ENCODE results near the gene METRNL.
A peak's percentile ranks its signal among the peaks of the same experiment; 100 is the strongest.
"Not testable (repeated sequence)": the region's sequence is repeated elsewhere in the genome, so short reads cannot be mapped to it uniquely, and the experiment has no call there.

Gene METRNL

DNA sequence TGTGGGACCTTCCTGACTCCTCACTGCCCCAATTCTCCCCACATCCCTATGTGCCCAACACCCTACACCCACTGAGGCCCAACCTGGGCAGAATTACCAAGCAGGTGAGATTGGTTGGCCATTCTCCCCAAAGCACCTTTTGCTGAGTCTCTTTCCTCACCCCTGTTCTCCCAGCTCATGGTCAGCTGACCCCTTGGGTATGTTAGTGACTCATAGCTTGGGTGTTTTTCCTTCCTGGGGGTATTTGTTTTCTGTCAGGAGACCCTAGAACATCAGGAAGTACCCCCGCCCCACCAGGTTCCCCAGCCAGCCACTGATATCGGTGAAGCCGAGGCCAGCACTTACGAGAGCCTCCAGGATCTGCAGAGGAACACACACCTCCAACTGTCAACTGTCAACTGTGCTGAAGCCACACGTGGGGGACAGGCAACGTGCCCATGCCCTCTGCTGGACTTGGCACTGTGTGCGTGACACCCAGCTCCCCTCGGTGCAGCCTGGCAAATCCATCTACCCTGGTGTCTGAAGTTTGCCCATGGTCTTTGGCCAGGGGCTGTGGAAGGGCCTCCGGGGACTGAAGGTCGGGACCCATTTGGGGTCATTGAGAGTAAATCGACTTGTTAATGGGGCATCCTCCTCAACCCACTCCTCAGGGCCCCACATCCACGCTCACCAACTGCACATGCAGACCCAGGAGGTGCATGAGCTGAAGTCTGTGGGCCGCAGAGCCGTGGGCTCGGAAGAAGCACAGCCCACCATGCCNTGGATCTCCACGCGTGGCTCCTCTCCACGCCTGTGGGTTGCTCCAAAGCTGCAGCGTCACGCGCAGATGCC lies 53.1 kb downstream of the METRNL start:
- H3K27me3 Mint-ChIP-seq: peaks cover 45% of the 10 kb centered on the region
- ATAC-seq: peak; percentile 5
- H3K36me3 Mint-ChIP-seq: no peaks in the 10 kb centered on the region
- no peaks in the 10 kb centered on the region for H3K4me1 Mint-ChIP-seq
- peak overlapping the region; percentile 2 for H3K27ac Mint-ChIP-seq
- H3K4me3 Mint-ChIP-seq: peak overlapping the region; percentile 19
- H3K9me3 Mint-ChIP-seq: no peaks in the 10 kb centered on the region

DNA sequence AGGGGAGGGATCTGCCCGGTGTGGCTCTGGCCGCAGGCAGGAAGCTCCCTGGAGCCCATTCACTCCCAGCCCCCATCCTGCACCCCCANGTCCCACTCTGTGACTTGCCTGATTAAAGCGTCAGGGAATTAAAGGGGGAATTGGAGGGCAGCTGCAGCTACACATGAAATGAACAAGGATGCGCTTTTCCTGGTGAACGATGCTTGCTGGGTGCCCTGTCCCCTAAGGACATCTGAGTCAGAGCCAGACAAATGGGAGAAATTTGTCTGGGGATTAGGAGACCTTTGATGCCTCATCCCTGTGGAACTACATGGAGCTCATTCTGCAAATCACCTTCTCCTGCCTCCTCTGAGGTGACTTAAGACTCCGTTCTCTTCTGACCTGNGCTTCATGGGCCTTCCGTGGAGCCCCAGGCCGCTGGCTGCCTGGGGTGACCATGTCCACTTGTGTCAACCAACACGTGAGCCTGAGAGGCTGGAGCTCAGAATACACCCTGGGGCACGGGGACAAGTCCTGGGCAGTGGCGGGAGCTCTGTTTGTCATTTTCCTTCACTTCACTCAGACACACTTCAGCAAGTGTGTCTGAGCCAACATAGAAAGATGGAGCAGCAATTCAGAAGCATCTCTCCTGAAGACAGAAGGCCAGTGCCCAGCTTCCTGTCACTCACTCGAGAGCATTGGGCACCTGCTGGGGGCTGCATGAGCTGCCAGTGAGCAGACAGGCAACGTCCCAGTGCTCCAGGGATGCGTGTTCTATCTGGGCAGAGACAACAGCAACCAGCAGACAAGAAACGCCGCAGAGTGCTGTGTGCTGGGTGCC lies 54.1 kb downstream of the METRNL start:
- Mint-ChIP-seq H3K9me3 (no peaks in the 10 kb centered on the region), H3K27me3 (peaks cover 35% of the 10 kb centered on the region), H3K4me1 (no peaks in the 10 kb centered on the region), H3K27ac (peak overlapping the region; percentile 24), H3K36me3 (no peaks in the 10 kb centered on the region), H3K4me3 (no peak overlapping the region)
- no peak for ATAC-seq

GRCh38 chr17:83134456-83134855 lies 55.0 kb downstream of the METRNL start:
- not testable (repeated sequence) for H3K27ac Mint-ChIP-seq, H3K4me3 Mint-ChIP-seq, H3K36me3 Mint-ChIP-seq, ATAC-seq, H3K4me1 Mint-ChIP-seq, H3K9me3 Mint-ChIP-seq
- peaks cover 35% of the 10 kb centered on the region for H3K27me3 Mint-ChIP-seq

DNA sequence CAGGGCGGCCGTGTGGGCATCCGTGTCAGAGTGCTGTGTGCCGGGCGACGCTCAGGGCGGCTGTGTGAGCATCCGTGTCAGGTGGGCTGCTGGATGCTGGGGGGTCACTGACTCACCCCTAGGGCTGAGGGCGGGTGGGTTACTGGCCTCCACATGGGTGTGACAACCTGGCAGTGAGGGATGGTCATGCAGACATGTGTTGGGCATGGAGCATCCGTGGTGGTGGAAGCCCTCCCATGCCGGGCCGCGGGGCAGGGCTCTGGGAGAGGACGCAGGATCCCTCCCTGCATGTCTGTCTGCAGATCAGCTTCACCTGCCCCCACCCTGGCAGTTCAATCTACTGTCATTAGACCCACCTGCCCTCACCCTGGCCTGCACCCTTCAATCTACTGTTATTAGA lies 56.3 kb downstream of the METRNL start:
- Mint-ChIP-seq H3K27me3 (peaks cover 35% of the 10 kb centered on the region), H3K27ac (no peak overlapping the region), H3K4me1 (no peaks in the 10 kb centered on the region), H3K4me3 (no peak overlapping the region), H3K9me3 (no peaks in the 10 kb centered on the region), H3K36me3 (no peaks in the 10 kb centered on the region)
- ATAC-seq: no peak

DNA sequence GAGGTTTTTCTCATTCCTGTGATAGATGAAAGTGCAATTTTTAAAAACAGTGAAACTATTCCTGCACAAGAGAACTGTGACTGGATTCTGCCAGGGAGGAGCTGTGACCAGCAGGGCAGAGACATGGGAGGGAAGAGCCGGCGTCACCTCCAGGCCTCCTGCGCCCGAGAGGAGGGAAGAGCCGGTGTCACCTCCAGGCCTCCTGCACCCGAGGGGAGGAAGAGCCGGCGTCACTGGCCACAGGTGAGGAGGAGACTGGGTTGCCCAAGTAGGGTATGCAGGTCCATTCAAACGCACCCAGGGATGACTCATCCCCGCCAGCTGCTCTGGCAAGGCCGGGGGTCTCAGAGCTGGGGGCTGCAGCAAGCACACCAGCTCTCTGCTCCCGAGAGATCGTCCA lies 56.7 kb downstream of the METRNL start:
- Mint-ChIP-seq H3K27ac (no peak overlapping the region), H3K27me3 (peaks cover 35% of the 10 kb centered on the region), H3K36me3 (no peaks in the 10 kb centered on the region), H3K4me3 (no peak overlapping the region), H3K4me1 (no peaks in the 10 kb centered on the region), H3K9me3 (no peaks in the 10 kb centered on the region)
- ATAC-seq: no peak

DNA sequence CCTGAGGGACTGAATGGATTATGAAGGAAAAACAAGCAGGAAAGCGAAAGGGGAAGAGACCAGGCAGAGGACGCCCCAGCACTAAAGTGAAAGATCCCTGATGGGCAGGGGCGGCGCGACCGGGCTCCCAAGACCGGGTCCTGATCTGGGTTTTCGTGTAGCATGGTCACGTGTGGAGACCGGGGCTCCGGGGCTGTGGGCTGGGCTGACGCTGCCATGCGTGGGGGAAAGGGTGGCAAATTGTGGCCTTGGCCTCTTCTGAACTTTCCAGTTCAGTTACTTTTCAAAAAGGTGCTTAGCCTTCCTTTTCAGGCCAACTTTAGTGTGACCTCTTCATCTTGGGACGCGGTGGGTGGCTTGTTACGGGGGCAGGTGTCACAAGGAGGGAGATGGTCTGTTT lies 57.5 kb downstream of the METRNL start:
- H3K4me1 Mint-ChIP-seq: no peaks in the 10 kb centered on the region
- H3K27me3 Mint-ChIP-seq: peaks cover 32% of the 10 kb centered on the region
- no peak overlapping the region for H3K27ac Mint-ChIP-seq
- no peak overlapping the region for H3K4me3 Mint-ChIP-seq
- ATAC-seq: no peak
- H3K9me3 Mint-ChIP-seq: no peaks in the 10 kb centered on the region
- no peaks in the 10 kb centered on the region for H3K36me3 Mint-ChIP-seq

GRCh38 chr17:83137523-83137922 lies 58.1 kb downstream of the METRNL start:
- no peaks in the 10 kb centered on the region for H3K4me1 Mint-ChIP-seq
- H3K36me3 Mint-ChIP-seq: no peaks in the 10 kb centered on the region
- no peak overlapping the region for H3K27ac Mint-ChIP-seq
- ATAC-seq: no peak
- peaks cover 4% of the 10 kb centered on the region for H3K9me3 Mint-ChIP-seq
- no peak overlapping the region for H3K4me3 Mint-ChIP-seq
- H3K27me3 Mint-ChIP-seq: peaks cover 26% of the 10 kb centered on the region

GRCh38 chr17:83138820-83139219 lies 59.4 kb downstream of the METRNL start:
- ATAC-seq: no peak
- Mint-ChIP-seq H3K36me3 (no peaks in the 10 kb centered on the region), H3K27me3 (peaks cover 20% of the 10 kb centered on the region), H3K9me3 (peaks cover 4% of the 10 kb centered on the region), H3K4me3 (no peak overlapping the region), H3K4me1 (no peaks in the 10 kb centered on the region), H3K27ac (no peak overlapping the region)

DNA sequence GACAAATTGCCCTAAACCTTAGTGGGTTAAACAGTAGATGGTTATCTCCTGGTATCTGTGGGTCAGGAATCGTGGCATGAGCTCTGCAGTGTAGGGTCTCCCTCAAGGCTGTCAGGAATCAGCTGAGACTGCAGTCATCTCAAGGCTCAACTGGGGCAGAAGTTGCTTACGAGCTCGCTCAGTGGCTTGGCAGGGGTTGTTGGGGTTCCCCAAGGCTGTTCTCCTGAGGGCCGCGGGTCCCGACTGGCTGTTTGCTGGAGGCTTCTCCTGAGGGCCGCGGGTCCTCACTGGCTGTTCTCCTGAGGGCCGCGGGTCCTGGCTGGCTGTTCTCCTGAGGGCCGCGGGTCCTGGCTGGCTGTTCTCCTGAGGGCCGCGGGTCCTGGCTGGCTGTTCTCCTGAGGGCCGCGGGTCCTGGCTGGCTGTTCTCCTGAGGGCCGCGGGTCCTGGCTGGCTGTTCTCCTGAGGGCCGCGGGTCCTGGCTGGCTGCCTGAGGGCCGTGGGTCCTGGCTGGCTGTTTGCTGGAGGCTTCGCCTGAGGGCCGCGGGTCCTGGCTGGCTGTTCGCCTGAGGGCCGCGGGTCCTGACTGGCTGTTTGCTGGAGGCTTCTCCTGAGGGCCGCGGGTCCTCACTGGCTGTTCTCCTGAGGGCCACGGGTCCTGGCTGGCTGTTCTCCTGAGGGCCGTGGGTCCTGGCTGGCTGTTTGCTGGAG lies 60.3 kb downstream of the METRNL start:
- not testable (repeated sequence) for H3K27ac Mint-ChIP-seq, ATAC-seq, H3K4me3 Mint-ChIP-seq, H3K4me1 Mint-ChIP-seq, H3K36me3 Mint-ChIP-seq, H3K9me3 Mint-ChIP-seq
- peaks cover 18% of the 10 kb centered on the region for H3K27me3 Mint-ChIP-seq

DNA sequence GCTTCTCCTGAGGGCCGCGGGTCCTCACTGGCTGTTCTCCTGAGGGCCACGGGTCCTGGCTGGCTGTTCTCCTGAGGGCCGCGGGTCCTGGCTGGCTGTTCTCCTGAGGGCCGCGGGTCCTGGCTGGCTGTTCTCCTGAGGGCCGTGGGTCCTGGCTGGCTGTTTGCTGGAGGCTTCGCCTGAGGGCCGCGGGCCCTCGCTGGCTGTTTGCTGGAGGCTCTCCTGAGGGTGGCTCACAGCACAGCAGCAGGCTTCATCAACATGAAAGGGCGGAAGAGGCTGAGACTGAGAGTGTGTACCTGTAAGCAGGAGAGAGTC lies 60.8 kb downstream of the METRNL start:
- not testable (repeated sequence) for H3K27ac Mint-ChIP-seq, H3K4me3 Mint-ChIP-seq, H3K9me3 Mint-ChIP-seq, H3K36me3 Mint-ChIP-seq, H3K4me1 Mint-ChIP-seq, ATAC-seq
- peaks cover 22% of the 10 kb centered on the region for H3K27me3 Mint-ChIP-seq

DNA sequence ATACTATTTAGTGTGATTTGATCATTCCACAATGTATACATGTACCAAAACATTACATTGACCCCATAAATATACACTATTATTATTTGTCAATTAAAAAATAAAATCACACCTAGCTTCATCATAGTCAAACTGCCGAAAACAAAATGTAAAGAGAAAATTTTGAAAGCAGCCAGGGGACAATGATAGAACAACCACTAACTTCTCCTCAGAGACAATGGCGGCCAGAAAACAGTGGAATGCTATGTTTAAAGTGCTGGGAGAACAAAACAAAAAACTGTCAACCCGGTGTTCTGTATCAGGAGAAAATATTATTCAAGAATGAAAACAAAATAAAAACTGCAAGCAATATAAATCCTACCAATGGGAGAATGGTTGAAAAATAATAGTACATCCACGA lies 63.2 kb downstream of the METRNL start:
- ATAC-seq: no peak
- H3K9me3 Mint-ChIP-seq: peaks cover 4% of the 10 kb centered on the region
- no peak overlapping the region for H3K27ac Mint-ChIP-seq
- no peak overlapping the region for H3K4me3 Mint-ChIP-seq
- no peaks in the 10 kb centered on the region for H3K4me1 Mint-ChIP-seq
- no peaks in the 10 kb centered on the region for H3K36me3 Mint-ChIP-seq
- H3K27me3 Mint-ChIP-seq: peaks cover 11% of the 10 kb centered on the region

- no peak for ATAC-seq
- Mint-ChIP-seq H3K36me3 (no peaks in the 10 kb centered on the region), H3K27ac (no peak overlapping the region), H3K4me3 (no peak overlapping the region), H3K27me3 (peaks cover 11% of the 10 kb centered on the region), H3K9me3 (peaks cover 4% of the 10 kb centered on the region), H3K4me1 (no peaks in the 10 kb centered on the region)
These were observed 64.4 kb downstream of the METRNL start for GRCh38 chr17:83143817-83144231.

Measured in stimulated activated memory B cell treated with anti-CD40 and anti-IgM and Interleukin-4, amounts not matched to agents 10 μg/mL and 1 μg/mL and 100 μg/mL, for 72 hours (primary cell).